Measurements from ENCODE around the gene TRAF5.

TRAF5 gene

DNA sequence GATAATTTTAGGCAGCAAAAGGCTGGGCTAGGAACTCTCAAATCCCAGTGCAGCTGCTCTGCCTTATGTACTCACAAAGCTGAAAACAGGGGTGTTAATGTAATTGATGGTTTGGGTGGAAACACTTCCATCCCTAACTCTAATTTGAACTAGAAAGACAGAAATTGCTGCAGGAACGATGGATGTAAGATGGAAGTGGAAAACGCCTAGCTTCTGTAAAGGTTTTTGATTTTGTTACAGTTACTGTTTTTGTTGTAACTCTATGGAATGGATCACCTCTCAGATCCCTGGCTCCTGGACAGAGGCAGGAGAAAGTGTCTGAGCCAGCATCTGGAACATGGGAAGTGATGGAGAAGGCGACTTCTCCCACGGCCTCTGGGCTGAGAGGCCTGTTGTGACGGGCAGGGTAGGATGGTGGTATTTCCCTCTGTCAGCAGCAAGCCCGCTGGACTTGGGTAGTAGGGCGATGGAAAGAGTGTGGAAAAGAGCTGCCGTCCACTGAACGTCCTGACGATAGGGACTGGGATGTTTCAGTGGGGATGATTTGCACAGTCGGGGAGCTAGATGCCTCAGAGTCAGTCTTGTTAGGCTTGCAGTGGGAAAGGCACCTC lies 1.6 kb downstream of the TRAF5 start:
- DNase-seq: no peak

DNA sequence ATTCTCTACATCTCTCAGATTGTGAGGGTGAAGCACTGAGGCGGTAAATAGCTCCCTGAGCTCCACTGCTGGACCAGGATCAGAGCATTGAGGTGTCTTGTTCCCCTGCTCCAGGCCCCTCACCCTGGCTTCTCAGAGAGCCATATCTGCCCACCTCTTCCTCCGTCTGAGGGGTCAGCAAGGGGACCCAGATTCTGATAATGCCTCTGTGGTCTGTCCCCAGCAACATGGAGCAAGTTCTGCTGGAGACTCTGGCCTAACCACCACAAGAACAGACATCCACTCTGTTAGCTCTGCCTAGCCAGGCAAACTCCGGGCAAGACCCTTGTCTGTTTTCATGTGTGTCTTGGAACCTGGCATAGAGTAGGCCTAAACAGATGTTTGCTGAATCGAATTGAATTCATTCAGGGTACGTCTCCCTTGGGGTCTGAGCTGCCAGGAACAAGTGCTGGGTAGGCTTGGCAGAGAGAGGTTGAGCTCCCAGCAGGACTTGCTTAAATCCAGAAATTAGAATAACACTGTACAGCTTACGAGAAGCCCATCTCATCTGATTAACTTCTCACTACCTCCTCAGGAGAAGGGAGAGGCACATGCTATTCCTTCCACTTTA lies 2.3 kb downstream of the TRAF5 start:
- DNase-seq: no peak

DNA sequence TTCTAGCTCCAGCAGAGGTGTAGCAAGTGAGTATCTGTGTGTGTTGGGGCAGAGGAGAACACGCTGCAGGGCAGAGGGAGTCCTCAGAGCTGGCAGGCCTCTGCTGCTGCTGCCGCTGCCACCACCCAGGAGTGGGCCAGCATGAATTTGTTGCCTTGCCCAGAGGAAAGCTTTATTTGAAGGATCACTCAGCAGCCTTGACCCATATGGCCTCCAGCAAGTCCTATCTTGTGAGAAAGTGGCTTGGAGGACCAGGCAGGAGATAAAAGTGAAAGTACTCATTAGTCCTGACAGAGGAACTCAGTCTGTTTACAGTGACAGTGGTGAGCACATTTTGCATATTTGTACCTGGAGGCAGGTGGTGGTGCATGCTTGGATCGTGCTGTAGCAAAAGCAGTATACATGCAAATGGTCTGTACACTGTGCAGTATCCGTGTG lies 3.1 kb downstream of the TRAF5 start:
- peak; percentile 56 for DNase-seq

DNA sequence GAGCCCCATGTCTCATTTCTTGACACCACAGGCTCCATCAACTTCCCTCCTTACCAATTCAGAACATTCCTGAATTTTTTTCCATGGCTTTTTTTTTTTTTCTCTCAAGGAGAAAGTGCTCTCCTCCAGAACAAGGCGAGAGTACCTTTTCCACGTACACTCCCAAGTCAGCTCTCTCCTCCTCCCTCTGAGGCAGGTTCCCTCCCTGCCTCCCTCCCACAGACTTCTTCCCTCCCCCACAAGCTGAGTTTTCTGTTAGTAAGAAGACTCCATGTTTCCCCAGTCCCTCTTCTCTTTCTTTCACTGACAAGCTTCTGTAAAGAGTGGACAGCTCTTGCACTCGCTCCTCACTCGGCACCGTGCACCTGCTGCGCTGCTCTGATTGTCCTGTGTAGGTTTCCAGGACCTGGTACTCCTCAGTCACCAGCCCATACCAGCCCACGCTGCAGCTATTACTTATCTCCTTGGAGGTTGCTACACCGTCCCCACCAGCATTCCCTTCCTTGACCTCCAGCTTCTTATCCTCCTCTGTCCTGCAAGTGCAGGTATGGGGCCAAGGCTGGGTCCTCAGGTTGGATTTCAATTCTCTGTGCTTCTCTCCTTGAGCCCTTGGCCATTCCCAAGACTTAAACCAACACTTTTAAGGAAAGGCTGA lies 3.8 kb downstream of the TRAF5 start:
- no peak for DNase-seq

DNA sequence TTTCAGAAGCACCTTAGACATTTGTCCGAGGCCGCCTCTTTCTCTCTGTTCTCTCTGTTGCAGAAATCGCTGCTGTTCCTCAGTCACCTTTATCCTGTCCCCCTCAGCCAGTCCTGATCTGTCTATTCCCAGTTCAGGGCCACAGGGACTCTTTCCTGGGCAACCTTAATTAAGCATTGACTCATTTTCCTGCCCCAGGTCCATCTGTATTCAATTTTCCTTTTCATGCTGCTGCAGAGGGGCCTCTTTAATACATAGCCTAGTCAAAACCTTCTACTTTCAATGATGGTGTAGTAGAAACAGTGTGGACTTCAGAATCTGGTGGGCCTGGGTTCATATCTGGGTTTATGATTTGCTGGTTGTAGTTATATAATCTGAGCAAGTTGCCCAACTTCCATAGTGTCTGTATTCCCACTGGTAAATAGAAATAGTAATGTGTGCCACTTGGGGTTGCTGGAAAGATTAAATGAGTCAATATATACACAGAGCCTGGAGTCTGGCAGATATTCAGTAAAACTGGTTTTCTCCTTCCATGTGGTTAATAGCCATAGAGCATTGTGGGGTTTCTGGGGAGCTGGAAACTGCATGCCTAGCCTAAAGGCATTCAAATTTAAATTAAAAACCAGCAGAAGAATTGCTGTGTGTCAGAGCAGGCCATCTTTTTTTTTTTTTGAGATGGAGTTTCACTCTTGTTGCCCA lies 4.5 kb downstream of the TRAF5 start:
- no peak for DNase-seq

DNA sequence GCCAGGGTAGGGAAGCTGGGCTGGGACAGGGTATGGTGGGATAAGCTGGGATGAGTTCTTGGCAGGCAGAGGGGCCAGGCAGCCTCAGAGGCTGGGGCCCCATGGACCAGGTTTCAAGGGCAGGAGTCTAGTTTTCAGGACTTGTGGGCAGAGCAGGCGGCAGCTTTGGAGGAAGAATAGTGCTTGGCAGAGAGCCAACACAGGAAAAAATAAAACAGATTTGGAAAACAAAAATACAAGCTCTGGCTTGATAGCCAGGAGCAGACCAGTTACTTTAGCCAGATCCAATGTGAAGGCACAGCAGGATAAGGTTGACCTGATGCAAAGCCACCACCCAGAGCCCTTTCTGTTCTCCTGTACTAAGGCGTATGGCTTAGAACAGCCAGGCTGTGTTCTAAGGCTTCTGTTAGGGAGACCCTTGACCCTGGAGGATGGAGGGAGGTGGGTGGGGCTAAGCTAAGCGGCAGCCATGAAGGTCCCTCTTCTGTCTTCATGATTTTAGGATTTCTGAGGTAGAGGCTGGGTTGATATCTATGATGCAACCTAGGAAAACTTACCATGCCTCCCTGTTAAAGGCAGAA lies 5.5 kb downstream of the TRAF5 start:
- peak; percentile 46 for DNase-seq

DNA sequence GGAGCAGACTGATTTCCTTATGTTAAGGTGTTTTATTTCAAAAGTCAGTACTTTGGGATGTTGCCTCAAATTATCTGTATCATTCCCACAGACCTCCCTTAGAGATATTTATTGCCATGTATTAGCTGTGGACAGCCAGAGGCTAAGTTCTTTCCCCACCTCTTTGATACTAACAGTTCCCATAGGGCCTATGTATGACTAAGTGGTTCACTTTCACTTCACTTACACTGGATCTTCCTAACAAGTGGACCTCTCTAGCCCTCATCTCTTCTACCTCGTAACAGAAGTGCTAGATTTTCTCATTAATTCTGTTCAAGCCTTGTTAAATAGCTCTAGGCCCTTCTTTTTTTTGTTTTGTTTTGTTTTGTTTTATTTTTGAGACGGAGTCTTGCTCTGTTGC lies 6.2 kb downstream of the TRAF5 start:
- DNase-seq: peak; percentile 46

DNA sequence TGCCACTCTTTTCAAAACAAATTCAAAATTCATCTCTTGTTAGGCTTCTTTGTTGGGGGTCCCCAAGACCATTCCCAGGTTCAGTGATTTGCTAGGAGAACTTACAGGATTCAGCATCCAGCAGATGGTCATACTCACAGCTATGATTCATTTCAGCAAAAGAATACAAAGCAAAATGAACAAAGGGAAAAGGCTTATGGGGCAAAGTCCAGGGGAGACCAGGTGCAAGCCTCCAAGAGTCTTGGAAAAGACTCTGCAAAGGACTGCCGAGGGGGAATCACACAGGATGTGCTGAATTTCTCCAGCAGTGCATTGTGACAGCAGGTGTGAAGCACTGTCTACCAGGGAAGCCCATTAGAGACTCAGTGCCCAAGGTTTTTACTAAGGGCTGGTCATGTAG lies 7.3 kb downstream of the TRAF5 start:
- no peak for DNase-seq

DNA sequence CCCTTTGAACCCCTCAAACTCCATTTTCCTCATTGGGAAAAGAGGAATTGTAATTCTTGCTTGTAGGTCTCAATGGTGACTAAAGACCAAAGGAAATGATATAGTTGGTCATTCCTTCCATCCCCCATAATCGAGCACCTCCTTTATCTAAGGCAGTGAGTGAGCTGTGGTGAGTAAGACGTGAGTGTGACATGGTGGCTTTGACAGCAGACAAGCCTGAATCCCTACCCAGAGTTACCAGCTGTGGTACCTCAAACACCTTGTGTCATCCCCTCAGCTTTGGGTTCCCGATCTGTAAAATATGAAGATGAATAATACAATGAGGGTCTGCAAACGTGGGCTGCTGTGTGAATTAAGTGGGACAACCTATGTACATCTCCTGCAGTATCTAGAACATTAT lies 8.4 kb downstream of the TRAF5 start:
- no peak for DNase-seq

DNA sequence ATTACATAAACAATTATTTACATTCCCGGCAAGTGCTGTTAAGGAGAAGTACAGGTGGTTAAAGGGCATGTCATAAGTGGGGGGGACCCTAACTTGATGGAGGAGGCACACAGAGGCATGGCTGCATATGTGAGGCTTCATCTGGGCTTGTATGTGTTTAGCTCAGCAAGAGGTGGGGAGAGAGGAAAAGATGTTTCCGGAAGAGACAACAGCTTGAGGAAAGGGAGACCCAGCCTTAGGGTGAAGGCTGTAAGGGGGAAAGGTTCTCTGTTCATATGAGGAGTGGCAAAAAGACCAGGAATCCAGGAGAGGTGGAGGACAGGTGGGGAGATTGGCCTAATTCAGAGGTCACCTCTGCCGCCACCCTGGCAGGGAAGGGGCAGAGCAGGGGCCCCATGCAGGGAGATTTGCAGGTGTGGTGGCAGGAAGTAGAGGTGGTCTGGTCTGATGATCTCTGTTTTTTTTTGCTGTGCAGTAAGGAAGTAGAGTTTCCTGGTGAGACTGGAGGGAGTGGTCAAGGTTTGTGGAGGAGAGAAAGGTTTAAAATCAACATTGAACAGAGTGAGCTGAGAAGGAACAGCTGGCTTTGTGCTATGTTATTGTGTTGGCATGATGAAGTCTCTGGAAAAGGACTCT lies 9.0 kb downstream of the TRAF5 start:
- DNase-seq: no peak

DNA sequence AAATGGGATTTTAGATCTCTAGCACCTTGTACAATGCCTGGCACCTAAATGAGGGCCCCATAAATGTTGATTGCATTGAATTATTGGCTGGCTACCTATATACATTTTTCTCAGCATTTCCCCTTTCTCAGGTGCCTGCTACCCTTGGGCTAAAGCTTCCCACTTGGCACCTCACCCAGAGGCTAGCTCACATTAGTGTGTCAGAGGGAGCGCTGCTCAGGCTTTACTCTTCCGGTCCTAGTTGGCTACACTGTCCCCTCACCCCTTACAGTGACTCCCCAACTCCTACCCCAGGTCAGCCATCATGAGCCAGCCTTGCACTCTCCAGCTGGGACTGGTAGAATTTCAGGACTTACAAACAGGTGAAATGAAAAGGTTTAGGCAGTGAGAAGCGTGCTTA lies 9.5 kb downstream of the TRAF5 start:
- DNase-seq: no peak

DNA sequence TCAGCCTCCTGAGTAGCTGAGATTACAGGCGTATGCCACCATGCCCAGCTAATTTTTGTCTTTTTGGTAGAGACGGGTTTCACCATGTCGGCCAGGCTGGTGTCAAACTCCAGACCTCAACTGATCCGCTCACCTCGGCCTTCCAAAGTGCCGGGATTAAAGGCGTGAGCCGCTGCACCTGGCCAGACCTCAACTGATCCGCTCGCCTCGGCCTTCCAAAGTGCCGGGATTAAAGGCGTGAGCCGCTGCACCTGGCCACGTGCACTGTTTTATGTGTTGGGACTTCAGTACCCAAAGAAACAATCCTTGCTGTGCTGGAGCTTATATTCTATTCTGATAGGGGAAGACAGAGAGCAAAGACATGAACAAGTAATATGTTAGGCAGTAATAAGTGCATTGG lies 10.1 kb downstream of the TRAF5 start:
- no peak for DNase-seq

DNA sequence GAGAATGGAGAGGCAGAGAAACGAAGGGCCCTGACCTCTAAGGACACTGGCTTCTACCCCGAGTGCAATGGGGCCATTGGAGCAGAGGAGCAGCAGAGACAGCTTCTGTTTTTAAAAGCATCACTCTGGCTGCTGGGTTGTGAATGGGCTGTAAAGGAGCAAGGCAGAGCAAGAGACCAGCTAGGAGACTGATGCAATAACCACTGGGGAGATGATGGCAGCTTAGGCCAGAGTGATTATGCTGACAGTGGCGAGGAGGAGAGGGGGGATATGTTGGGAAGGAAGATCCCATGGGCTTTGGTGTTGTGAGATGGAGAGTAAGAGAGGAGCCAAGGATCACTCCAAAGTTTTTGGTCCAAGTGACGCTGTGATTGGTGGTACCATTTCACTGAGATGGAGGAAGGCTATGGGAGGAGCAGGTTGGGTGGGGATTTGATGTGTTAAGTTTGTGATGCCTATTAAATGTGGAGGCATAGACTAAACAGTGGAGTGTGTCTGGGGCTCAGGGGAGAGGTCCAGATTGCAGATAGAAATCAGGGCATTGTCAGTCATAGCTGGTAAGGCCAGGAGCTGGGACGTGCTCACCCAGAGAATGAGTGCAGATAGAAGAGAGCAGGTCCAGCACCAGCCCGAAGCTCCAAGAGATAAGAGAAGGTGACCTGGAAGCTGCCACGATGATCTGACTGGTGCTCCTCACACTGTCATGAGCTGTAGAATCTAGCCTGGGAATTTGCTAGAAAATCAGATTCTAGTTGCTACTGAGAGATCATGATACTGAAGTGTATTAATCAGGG lies 11.0 kb downstream of the TRAF5 start:
- no peak for DNase-seq

DNA sequence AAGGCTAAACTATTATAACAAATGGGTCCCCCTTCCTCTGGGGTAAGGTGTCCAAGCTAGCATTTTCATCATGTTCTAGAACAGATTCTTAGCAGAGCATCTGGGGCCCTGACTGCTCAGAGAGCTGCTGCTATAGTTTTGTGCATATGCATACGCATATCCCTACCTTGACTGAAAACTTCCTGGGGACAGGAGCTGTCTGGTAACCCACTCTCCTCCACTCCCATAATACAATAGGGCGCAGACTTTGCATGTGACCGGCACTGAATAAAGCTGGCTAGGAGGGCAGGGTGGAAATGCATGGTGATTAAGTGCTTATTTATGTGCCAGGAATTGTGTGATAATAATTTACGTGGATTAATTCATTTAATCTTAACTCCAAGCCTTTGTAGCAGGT lies 11.6 kb downstream of the TRAF5 start:
- DNase-seq: no peak

DNA sequence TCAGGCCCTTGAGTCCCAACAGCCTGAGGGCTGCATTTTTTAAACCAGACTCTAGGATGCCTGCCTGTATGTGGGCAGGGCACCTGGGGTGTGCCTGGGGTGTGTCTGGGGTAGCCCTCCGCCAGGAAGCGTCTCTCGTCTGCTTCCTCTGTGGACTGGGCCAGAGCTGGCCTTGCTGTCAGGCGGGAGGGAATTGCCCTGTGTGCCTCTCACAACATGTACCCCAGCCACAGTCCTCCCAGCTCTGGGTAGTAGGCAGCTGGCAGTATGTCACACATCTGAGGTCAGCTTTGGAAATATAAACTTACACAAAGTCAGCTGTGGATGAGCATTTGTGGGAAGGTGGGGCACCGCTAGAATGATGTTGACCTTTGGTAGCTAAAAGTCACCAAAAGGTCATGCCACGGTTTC lies 13.0 kb downstream of the TRAF5 start:
- DNase-seq: no peak

DNA sequence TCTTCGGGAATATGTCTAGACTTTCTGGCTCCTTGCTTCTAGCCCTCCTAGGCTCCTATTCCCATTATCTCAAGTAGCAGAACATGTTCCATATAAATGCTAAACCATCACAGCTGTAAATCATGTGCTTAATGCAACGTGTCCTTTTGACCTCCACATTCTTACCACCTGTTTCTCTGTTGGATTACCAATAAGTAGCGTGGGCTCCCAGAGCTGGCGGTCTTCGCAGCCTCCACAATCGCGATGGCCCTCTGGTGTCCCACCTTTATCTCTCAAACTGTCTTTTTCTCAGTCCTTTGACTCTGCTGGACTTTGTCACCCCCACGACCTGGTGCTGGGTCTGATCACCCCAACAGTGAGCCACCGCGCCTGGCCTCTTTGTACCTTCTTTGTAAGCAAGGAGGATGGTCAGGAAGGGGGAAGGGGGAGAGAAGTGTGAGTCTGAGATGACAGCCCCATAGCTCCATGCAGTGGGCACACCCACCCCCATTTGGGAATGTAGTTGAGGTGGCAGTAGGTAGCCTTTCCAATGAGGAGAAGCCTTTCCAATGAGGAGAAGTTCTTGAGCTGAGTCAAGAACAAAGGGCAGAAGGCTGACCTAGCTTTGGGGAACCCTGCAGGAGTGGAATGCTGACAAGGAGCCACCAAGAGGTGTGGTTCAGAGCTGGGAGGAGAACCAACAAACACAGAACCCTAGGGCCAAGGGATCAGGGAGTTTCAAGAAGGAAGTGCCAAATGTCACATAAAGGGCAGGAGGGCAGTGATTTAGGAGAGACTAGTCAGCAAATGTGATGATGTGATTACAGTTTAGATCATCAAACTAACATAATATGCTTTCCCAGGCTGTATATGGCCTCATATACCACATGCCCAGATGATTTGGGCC lies 14.2 kb downstream of the TRAF5 start:
- no peak for DNase-seq

DNA sequence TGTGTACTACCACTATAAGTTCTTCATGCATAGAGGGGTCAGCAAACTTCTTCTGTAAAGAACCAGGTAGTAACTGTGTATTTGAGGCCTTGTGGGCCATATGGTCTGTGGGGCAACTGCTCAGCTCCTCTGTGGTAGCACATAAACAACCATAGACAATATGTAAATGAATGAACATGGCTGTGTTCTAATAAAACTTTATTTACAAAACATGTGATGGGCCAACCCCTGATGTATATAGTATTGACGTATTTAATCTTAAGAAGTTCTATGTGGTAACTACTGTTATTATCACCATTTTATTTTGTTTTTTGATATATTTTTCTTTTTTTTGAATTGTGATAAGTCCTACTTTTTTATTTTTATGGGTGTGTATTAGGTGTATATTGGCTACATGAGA lies 15.4 kb downstream of the TRAF5 start:
- DNase-seq: no peak

DNA sequence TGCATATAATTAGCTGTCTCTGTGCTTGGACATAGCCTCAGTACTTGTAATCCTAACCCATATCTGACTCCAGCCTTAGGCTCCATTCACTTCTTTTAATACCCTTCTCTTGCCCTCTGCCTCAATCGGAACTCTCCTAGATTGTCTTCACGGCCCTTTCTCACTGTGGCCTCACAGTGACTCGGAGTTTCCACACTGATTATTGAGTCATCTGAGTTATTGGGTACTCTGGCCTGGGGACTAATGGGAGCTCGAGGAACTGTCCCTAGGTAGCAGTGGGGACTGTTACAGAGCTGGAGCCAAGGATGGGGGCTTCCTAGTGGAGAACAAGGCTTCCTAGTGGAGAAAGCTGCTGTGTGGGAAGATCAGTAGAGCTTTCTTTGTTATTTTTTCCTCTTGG lies 17.0 kb downstream of the TRAF5 start:
- DNase-seq: no peak

DNA sequence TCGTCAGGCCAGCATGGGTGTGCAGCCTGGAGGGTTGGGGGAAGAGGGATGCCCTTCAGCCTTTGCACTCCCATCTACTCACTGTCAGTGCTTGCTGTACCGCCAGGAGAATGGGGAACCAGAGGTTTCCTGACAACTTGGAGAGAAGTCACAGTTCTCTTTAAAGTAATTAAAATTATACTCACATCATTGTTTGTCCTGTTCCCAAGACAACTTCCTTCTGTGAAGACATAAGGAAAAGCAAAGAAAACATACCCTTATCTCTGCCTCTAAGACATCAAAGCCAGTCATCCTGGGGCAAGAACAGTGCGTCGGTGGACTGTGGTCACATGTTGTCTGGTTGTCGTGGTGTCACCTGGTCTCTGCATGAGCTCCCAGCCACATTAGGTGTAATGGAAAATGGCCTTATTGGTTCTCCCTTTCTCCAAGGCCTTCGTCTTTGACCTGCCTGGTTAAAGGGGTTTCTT lies 17.6 kb downstream of the TRAF5 start:
- DNase-seq: peak; percentile 14

DNA sequence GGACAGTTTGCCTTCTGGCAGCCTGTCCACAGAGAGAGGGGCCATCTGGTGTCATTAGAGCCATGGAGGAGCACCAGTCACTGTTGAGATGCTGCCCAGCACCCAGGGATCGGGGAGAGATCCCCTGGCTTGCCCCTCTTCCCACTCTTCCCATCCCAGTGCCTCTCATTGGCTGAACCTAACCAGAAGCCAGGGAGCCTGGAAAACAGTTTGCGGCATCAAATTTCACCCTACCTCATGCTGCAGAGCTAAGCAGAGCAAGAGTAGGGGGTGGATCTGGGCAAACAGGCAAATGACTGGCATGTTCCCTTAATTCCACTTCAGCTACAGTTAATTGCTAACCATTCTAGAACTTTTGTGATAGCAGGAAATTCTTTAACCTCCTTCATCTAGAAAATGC lies 19.1 kb downstream of the TRAF5 start:
- no peak for DNase-seq
